ENCODE measurements around the gene ZMAT5.
A peak's percentile ranks its signal among the peaks of the same experiment; 100 is the strongest.

ZMAT5 gene

GRCh38 chr22:29726512-29727130 is 40.2 kb downstream of the ZMAT5 start:
- no peak for DNase-seq

GRCh38 chr22:29726106-29726505 is 40.7 kb downstream of the ZMAT5 start:
- no peak for DNase-seq

GRCh38 chr22:29724843-29725242 is 42.0 kb downstream of the ZMAT5 start:
- no peak for DNase-seq

- DNase-seq, result no peak
Measured at GRCh38 chr22:29723766-29724165, 43.0 kb downstream of the ZMAT5 start.

- no peak for DNase-seq
Measured at GRCh38 chr22:29722587-29722986, 44.2 kb downstream of the ZMAT5 start.

GRCh38 chr22:29722151-29722550 is 44.7 kb downstream of the ZMAT5 start:
- no peak for DNase-seq

GRCh38 chr22:29720811-29721323 is 45.9 kb downstream of the ZMAT5 start:
- no peak for DNase-seq

GRCh38 chr22:29719899-29720645 is 46.7 kb downstream of the ZMAT5 start, which contains the start of gene CABP7:
Gene CABP7, plus strand, starts transcription at chr22:29720003. Its CDS starts 422 bp downstream, at chr22:29720425.
- DNase-seq, result peak in 2 of 3 donors; percentile 24 to 55

GRCh38 chr22:29718949-29719898 is 47.6 kb downstream of the ZMAT5 start:
- DNase-seq, result no peak

GRCh38 chr22:29717789-29718188 is 49.0 kb downstream of the ZMAT5 start:
- no peak for DNase-seq

- peak; percentile 47 to 76 (median 69) for DNase-seq
Measured at GRCh38 chr22:29716814-29717545, 49.8 kb downstream of the ZMAT5 start.

GRCh38 chr22:29715705-29716104 is 51.1 kb downstream of the ZMAT5 start:
- DNase-seq, result no peak

GRCh38 chr22:29715240-29715639 is 51.6 kb downstream of the ZMAT5 start:
- DNase-seq, result no peak

- DNase-seq, result no peak
Measured at GRCh38 chr22:29713156-29713727, 53.6 kb downstream of the ZMAT5 start.

GRCh38 chr22:29712119-29712518 is 54.7 kb downstream of the ZMAT5 start:
- no peak for DNase-seq

- DNase-seq, result no peak
Measured at GRCh38 chr22:29710922-29711593, 55.7 kb downstream of the ZMAT5 start.

- no peak for DNase-seq
Measured at GRCh38 chr22:29710193-29710592, 56.6 kb downstream of the ZMAT5 start.

- no peak for DNase-seq
Measured at GRCh38 chr22:29707471-29707870, 59.3 kb downstream of the ZMAT5 start.

- no peak for DNase-seq
Measured at GRCh38 chr22:29707010-29707409, 59.8 kb downstream of the ZMAT5 start.

- no peak for DNase-seq
Measured at GRCh38 chr22:29706486-29706885, 60.3 kb downstream of the ZMAT5 start.

- DNase-seq, result no peak
Measured at GRCh38 chr22:29705651-29706050, 61.2 kb downstream of the ZMAT5 start.

Measured in suppressor macrophage treated with lipopolysaccharide for 1 hour (primary cell).